GM12878 (cell line): ENCODE data around the gene VEGFB. TPM values are rescaled to one million over a fixed set of nuclear protein-coding genes. Genes with fewer than 3 reads are reported as not detected.

ENCODE experiments used
- ATAC-seq: fragments of 200-7000 bp; cut with Tn5 transposase; 3 replicates; pipeline ENCODE4 v1.9.1; 2020; ENCODE audit warnings: mild to moderate bottlenecking, moderate library complexity
- BruUV-seq: library from RNA; stranded (reverse); fragments of 400-500 nt; replicated peaks from 2 replicates; lab custom pipeline; 2021; lab: Mats Ljungman, UMichigan
- CTCF ChIA-PET: fragments of 300-600 bp; sonication (Branson Sonifier 250); formaldehyde crosslinking; extraction: SDS; loops from one replicate; lab custom pipeline; 2021; ENCODE audit warnings: inconsistent platforms; lab: Yijun Ruan, JAX
- POLR2A ChIA-PET: fragments of 350-600 bp; formaldehyde crosslinking; extraction: SDS; loops from one replicate; lab custom pipeline; 2021; ENCODE audit warnings: inconsistent platforms; lab: Charles Lee
- RAD21 ChIA-PET: fragments of 300-600 bp; sonication (Branson Sonifier 250); formaldehyde crosslinking; loops from one replicate; lab custom pipeline; 2023; ENCODE audit warnings: antibody characterized with exemption; ENCODE audit not compliant: unreplicated experiment; lab: Charles Lee
- SMC1A ChIA-PET: fragments of 300-600 bp; sonication (Branson Sonifier 250); formaldehyde crosslinking; loops from one replicate; lab custom pipeline; 2023; ENCODE audit not compliant: unreplicated experiment, uncharacterized antibody; lab: Charles Lee
- DNase-seq: peaks from one replicate; pipeline ENCODE4 v3.0.0-alpha.2; 2011; ENCODE audit warnings: low read depth, low spot score
- FAIRE-seq: peaks from 3 replicates; lab custom pipeline; 2011; peaks lifted over from hg19 to GRCh38; lab: Jason Lieb, UNC
- H2AFZ ChIP-seq: 2 replicates; pipeline ENCODE4 v1.6.0; 2011; ENCODE audit warnings: low read depth, low read length, control low read depth; ENCODE audit not compliant: control insufficient read depth
- H3K27ac ChIP-seq: 2 replicates; pipeline ENCODE4 v1.5.1; 2011; ENCODE audit warnings: control low read depth; ENCODE audit not compliant: control insufficient read depth, insufficient read depth
- H3K27me3 ChIP-seq, 2 experiments: replicated peaks in 1 of 2; 2 replicates each; pipeline versions ENCODE4 v1.6.0 to v1.6.1; 2011; ENCODE audit warnings: low read length in 1 of 2; ENCODE audit not compliant: control insufficient read depth in 2 of 2, insufficient read depth in 2 of 2
- H3K36me3 ChIP-seq, 2 experiments: 2 replicates each; pipeline ENCODE4 v1.5.1; 2011; ENCODE audit warnings: low read length in 1 of 2; ENCODE audit not compliant: control insufficient read depth in 2 of 2, insufficient read depth in 2 of 2
- H3K4me1 ChIP-seq: 2 replicates; pipeline ENCODE4 v1.6.1; 2011; ENCODE audit warnings: mild to moderate bottlenecking, low read length, moderate library complexity, mixed read lengths; ENCODE audit not compliant: control insufficient read depth, insufficient read depth
- H3K4me2 ChIP-seq: 2 replicates; pipeline ENCODE4 v1.6.0; 2011; ENCODE audit warnings: control low read depth; ENCODE audit not compliant: control insufficient read depth, insufficient read depth
- H3K4me3 ChIP-seq: fragments of 200-600 bp; sonication (generic); 2 replicates; pipeline ENCODE4 v1.5.1; 2016
- H3K79me2 ChIP-seq: 2 replicates; pipeline ENCODE4 v1.6.0; 2011; ENCODE audit warnings: low read length; ENCODE audit not compliant: control insufficient read depth, insufficient read depth
- H3K9ac ChIP-seq: 2 replicates; pipeline ENCODE4 v1.8.0; 2011; ENCODE audit warnings: low read length, control low read depth, mixed read lengths; ENCODE audit not compliant: control insufficient read depth, insufficient read depth
- H3K9me3 ChIP-seq: replicated peaks from 3 replicates; pipeline ENCODE4 v1.5.1; 2011; ENCODE audit warnings: mild to moderate bottlenecking, low read length; ENCODE audit not compliant: control insufficient read depth, insufficient read depth
- H4K20me1 ChIP-seq: 2 replicates; pipeline ENCODE4 v1.6.0; 2011; ENCODE audit not compliant: control insufficient read depth, insufficient read depth
- CHD2 ChIP-seq: IDR thresholded peaks from 2 replicates; pipeline ENCODE4 v1.6.1; 2011; ENCODE audit warnings: low read depth, low read length, improper control_type of control experiment, borderline replicate concordance
- CREM ChIP-seq: IDR thresholded peaks from 2 replicates; pipeline ENCODE4 v1.6.1; 2014; ENCODE audit warnings: antibody characterized with exemption, low read depth
- EP300 ChIP-seq, 2 experiments: fragments of 150-350 bp in 1 of 2; IDR thresholded peaks; 2 replicates each; pipeline ENCODE4 v1.6.1; 2011 to 2012; ENCODE audit warnings: low read depth in 2 of 2, low read length in 2 of 2, borderline replicate concordance in 1 of 2, improper control_type of control experiment in 1 of 2, inconsistent platforms in 1 of 2; ENCODE audit not compliant: control insufficient read depth in 1 of 2
- ESRRA ChIP-seq: IDR thresholded peaks from 2 replicates; pipeline ENCODE4 v1.6.1; 2012; ENCODE audit warnings: mild to moderate bottlenecking, low read length, improper control_type of control experiment
- IRF4 ChIP-seq: IDR thresholded peaks from 2 replicates; pipeline ENCODE4 v1.6.1; 2011; ENCODE audit warnings: low read depth, low read length
- JUNB ChIP-seq: IDR thresholded peaks from 2 replicates; pipeline ENCODE4 v1.6.1; 2016; ENCODE audit warnings: antibody characterized with exemption, mild to moderate bottlenecking
- MEF2A ChIP-seq: IDR thresholded peaks from 2 replicates; pipeline ENCODE4 v1.6.1; 2011; ENCODE audit warnings: low read depth, mild to moderate bottlenecking, low read length, moderate library complexity; ENCODE audit not compliant: insufficient read depth
- PML ChIP-seq: IDR thresholded peaks from 2 replicates; pipeline ENCODE4 v1.6.1; 2012; ENCODE audit warnings: low read length, inconsistent platforms
- POLR2AphosphoS2 ChIP-seq: IDR thresholded peaks from 2 replicates; pipeline ENCODE4 v1.6.1; 2011; ENCODE audit warnings: low read depth, mild to moderate bottlenecking, low read length, improper control_type of control experiment, moderate library complexity
- SIX5 ChIP-seq: IDR thresholded peaks from 2 replicates; pipeline ENCODE4 v1.6.1; 2011; ENCODE audit warnings: mild to moderate bottlenecking, low read depth, low read length, moderate library complexity; ENCODE audit not compliant: severe bottlenecking
- SP1 ChIP-seq: IDR thresholded peaks from one replicate; pipeline ENCODE4 v1.6.1; 2011; ENCODE audit warnings: low read depth, low read length
- TCF12 ChIP-seq: IDR thresholded peaks from 2 replicates; pipeline ENCODE4 v1.6.1; 2011; ENCODE audit warnings: low read depth, mild to moderate bottlenecking, low read length
- USF2 ChIP-seq: IDR thresholded peaks from 2 replicates; pipeline ENCODE4 v1.6.1; 2011; ENCODE audit warnings: low read depth, low read length, improper control_type of control experiment, borderline replicate concordance
- ZZZ3 ChIP-seq: IDR thresholded peaks from 2 replicates; pipeline ENCODE4 v1.6.1; 2011; ENCODE audit warnings: low read depth; ENCODE audit not compliant: control insufficient read depth, insufficient read length
- WGBS: methylation state at CpG from one replicate; pipeline ENCODE4 v1.1.6; 2016; ENCODE audit warnings: low lambda C conversion rate; ENCODE audit not compliant: insufficient replicate concordance, insufficient coverage; ENCODE audit errors: missing lambda C conversion rate; 5-methylcytosine and 5-hydroxymethylcytosine counted together
- in situ Hi-C: fragments of 300-500 bp; cut with MboI; formaldehyde crosslinking; loops from 9 replicates; pipeline ENCODE4 v1.14.3; 2018; ENCODE audit warnings: mixed read lengths
- intact Hi-C: fragments of 100-400 bp; cut with micrococcal nuclease; formaldehyde crosslinking; loops from one replicate; pipeline ENCODE4 v1.14.2; 2022; ENCODE audit not compliant: unreplicated experiment
- polyA plus RNA-seq, 11 experiments: library from polyadenylated mRNA; depleted of rRNA in 4 of 11; unstranded in 6 of 11; stranded (reverse) in 5 of 11; fragments of >200 nt; fragmentation: Nextera tagmentation in 4 of 11; fragmentation: Illumina TruSeq in 1 of 11; extraction: Ambion mirVana in 4 of 11; extraction: Trizol in 1 of 11; gene quantifications; 1 replicate in 1 of 11; 2 replicates in 10 of 11; pipeline versions ENCODE4 v1.2.1 to v1.2.3, GENCODE V29; 2011 to 2016; ENCODE audit warnings: inconsistent platforms in 2 of 11, missing spikeins in 2 of 11, low read depth in 1 of 11
- total RNA-seq, 4 experiments: library from RNA; depleted of rRNA in 3 of 4; stranded (reverse); fragments of >200 nt in 3 of 4; fragmentation: Illumina TruSeq in 1 of 4; extraction: Trizol in 1 of 4; gene quantifications; 2 replicates each; pipeline versions ENCODE4 v1.2.1 to v1.2.3, GENCODE V29; 2013 to 2021
- TF ChIP-seq, protein P1 (sequence below): IDR thresholded peaks from 2 replicates; pipeline ENCODE4 v1.6.1; 2012; ENCODE audit warnings: mild to moderate bottlenecking, low read depth, low read length

The VEGFB gene
- total and polyA plus RNA-seq, 10 of the 15 experiments (the other 5 are each of a cell fraction or from before 2014, with no cell fraction given): 7.0 to 75.8 (median 20.3) TPM

DNA sequence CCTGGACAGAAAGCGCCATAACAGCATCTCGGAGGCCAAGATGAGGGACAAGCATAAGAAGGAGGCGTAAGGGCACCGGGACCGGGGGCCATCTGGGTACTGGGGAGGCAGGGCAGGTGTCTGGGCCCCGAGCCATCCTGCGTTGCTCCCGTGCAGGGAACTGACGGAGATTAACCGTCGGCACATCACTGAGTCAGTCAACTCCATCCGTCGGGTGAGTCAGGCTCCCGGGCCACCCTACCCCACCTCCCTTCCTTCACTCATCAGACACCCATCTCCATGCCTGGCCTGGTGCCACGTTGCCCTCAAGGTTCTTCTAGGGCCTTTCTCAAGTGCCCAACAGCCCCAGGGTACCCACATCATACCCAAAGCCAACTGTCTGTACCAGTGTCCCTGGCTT, 32.0 kb downstream of the VEGFB start:
- RAD21 ChIA-PET: no interaction called here
- Histone ChIP-seq H3K79me2 (peaks cover 9% of the 10 kb centered on the region), H3K36me3 (no peaks in the 10 kb centered on the region; a peak in 2 of 4 replicates), H3K4me1 (peaks cover 9% of the 10 kb centered on the region), H3K4me3 (no peak overlapping the region), H3K9ac (no peak overlapping the region), H3K4me2 (no peak overlapping the region), H2AFZ (no peak overlapping the region), H3K27ac (no peak overlapping the region), H3K27me3 (no peaks in the 10 kb centered on the region), H4K20me1 (no peaks in the 10 kb centered on the region), H3K9me3 (no peaks in the 10 kb centered on the region)
- ATAC-seq (no peak), FAIRE-seq (no peak), DNase-seq (no peak)
- WGBS: 95% methylated on average over 15 of the region's 15 CpGs
- intact Hi-C loops (no loop called here), in situ Hi-C loops (no loop called here)
- SMC1A ChIA-PET: no interaction called here
- POLR2A ChIA-PET: interaction anchor here (2.1 kb wide), 1 partner anchor 8 kb away, joined by 7 read pairs; no protein-coding TSS in a partner anchor
- CTCF ChIA-PET: no interaction called here
- TF ChIP-seq SIX5 (no peak), JUNB (no peak), SP1 (no peak), ZZZ3 (no peak), IRF4 (no peak), MEF2A (no peak), EP300 (IDR thresholded peaks at IDR 0.05; ENCODE audit: borderline replicate concordance in 1 of 2, control insufficient read depth in 1 of 2, low read depth in 2 of 2, low read length in 2 of 2) (no peak), CHD2 (no peak), PML (no peak), TCF12 (no peak), POLR2AphosphoS2 (no peak), USF2 (no peak), ESRRA (no peak), CREM (no peak)
- TF ChIP-seq, protein P1, sequence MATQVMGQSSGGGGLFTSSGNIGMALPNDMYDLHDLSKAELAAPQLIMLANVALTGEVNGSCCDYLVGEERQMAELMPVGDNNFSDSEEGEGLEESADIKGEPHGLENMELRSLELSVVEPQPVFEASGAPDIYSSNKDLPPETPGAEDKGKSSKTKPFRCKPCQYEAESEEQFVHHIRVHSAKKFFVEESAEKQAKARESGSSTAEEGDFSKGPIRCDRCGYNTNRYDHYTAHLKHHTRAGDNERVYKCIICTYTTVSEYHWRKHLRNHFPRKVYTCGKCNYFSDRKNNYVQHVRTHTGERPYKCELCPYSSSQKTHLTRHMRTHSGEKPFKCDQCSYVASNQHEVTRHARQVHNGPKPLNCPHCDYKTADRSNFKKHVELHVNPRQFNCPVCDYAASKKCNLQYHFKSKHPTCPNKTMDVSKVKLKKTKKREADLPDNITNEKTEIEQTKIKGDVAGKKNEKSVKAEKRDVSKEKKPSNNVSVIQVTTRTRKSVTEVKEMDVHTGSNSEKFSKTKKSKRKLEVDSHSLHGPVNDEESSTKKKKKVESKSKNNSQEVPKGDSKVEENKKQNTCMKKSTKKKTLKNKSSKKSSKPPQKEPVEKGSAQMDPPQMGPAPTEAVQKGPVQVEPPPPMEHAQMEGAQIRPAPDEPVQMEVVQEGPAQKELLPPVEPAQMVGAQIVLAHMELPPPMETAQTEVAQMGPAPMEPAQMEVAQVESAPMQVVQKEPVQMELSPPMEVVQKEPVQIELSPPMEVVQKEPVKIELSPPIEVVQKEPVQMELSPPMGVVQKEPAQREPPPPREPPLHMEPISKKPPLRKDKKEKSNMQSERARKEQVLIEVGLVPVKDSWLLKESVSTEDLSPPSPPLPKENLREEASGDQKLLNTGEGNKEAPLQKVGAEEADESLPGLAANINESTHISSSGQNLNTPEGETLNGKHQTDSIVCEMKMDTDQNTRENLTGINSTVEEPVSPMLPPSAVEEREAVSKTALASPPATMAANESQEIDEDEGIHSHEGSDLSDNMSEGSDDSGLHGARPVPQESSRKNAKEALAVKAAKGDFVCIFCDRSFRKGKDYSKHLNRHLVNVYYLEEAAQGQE: no peak
- no TSS peak for BruUV-seq
